ENCODE data around the gene ARHGAP26. TPM values are rescaled to one million over a fixed set of nuclear protein-coding genes. Genes with fewer than 3 reads are reported as not detected.

Gene ARHGAP26
- total RNA-seq, 4 donors from 2014 or later = 12.4 to 49.5 (median 31.8) TPM

DNA sequence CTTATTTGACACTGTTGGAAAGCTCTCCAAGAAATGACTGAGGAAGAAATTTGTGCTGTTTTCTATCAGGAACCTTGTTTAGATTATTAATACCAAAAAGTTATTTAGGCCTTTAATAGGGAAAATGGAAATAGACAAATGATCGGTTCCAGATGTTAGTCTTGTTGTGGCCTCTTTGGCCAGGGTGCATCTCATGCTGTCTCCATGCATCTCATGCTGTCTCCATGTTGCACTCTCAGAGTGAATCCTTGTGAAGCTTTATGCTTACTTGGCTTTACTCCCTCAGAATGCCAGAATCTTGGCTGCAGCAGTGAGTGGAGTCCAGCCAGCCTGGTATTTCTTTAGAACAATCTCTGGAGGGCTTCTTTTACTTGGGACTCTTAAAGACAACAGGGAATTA lies 185.5 kb downstream of the ARHGAP26 start:
- intact Hi-C loops (cut with DNase I; ENCODE audit: low total_unique reads) = no loop called here
- no peaks in the 10 kb centered on the region for H3K4me1 ChIP-seq
- no peaks in the 10 kb centered on the region for H3K9me3 ChIP-seq
- H3K27me3 ChIP-seq = no peaks in the 10 kb centered on the region
- no peak overlapping the region for H3K4me3 ChIP-seq
- H3K27ac ChIP-seq = no peak overlapping the region
- no peak for DNase-seq
- no peaks in the 10 kb centered on the region for H3K36me3 ChIP-seq
- TF ChIP-seq POLR2A (IDR thresholded peaks at IDR 0.05) = no peak
- TF ChIP-seq, protein P1, sequence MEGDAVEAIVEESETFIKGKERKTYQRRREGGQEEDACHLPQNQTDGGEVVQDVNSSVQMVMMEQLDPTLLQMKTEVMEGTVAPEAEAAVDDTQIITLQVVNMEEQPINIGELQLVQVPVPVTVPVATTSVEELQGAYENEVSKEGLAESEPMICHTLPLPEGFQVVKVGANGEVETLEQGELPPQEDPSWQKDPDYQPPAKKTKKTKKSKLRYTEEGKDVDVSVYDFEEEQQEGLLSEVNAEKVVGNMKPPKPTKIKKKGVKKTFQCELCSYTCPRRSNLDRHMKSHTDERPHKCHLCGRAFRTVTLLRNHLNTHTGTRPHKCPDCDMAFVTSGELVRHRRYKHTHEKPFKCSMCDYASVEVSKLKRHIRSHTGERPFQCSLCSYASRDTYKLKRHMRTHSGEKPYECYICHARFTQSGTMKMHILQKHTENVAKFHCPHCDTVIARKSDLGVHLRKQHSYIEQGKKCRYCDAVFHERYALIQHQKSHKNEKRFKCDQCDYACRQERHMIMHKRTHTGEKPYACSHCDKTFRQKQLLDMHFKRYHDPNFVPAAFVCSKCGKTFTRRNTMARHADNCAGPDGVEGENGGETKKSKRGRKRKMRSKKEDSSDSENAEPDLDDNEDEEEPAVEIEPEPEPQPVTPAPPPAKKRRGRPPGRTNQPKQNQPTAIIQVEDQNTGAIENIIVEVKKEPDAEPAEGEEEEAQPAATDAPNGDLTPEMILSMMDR (IDR thresholded peaks at IDR 0.05) = no peak

- H3K36me3 ChIP-seq = no peaks in the 10 kb centered on the region
- no peaks in the 10 kb centered on the region for H3K27me3 ChIP-seq
- DNase-seq = no peak
- H3K4me1 ChIP-seq = no peaks in the 10 kb centered on the region
- intact Hi-C loops (cut with DNase I; ENCODE audit: low total_unique reads) = no loop called here
- no peaks in the 10 kb centered on the region for H3K9me3 ChIP-seq
- H3K27ac ChIP-seq = no peak overlapping the region
- TF ChIP-seq POLR2A (IDR thresholded peaks at IDR 0.05) = no peak
- TF ChIP-seq, protein P1 (IDR thresholded peaks at IDR 0.05) = no peak
- no peak overlapping the region for H3K4me3 ChIP-seq
These were observed 187.4 kb downstream of the ARHGAP26 start for GRCh38 chr5:142957528-142957927.

GRCh38 chr5:142958944-142959682 lies 188.9 kb downstream of the ARHGAP26 start:
- H3K36me3 ChIP-seq = no peaks in the 10 kb centered on the region
- intact Hi-C loops (cut with DNase I; ENCODE audit: low total_unique reads) = no loop called here
- DNase-seq = no peak

DNA sequence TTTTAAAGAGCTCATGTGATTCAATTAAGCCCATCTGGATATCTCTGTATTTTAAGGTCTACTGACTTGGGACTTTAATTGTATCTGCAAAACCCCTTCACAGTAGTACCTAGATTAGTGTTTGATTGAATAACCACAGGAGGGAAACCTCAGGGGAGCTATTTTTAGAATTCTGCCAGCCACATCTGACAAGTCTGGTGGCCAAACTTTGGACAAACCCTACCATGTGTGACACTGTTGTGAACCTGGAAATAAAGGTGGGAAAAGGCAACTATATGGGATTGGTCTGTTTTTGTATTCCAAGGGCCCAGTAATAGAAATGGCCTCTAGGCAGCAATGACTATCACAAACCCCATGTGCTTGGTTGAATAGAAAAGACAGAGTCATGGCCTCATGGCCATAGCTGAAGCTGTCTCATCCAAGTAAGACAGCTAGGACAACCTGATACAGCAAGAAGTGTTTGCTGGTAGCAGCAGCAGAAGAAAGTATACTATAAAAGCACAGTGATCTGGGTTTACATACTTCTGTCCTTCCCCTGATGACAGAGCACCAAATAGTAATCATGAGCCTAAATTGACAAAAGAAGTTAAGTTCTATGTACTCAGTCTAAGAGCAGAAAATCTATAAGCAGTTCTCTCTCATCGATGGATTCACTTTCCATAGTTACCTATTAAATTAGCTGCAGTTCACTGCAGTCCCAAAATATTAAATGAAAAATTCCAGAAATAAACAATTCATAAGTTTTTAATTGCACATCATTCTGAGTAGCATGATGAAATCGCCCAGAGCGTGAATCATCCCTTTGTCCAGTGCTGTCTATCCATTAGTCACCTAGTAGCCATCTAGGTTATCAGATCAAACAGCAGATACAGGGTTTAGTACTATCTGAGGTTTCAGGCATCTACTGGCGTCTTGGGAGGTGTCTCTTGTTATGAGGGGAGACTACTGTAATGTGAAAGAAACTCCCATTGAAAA lies 189.8 kb downstream of the ARHGAP26 start:
- TF ChIP-seq POLR2A (IDR thresholded peaks at IDR 0.05) = no peak
- TF ChIP-seq, protein P1 (IDR thresholded peaks at IDR 0.05) = no peak
- no peak for DNase-seq
- Histone ChIP-seq H3K36me3 (no peaks in the 10 kb centered on the region), H3K9me3 (no peaks in the 10 kb centered on the region), H3K4me3 (no peak overlapping the region), H3K27ac (no peak overlapping the region), H3K4me1 (no peaks in the 10 kb centered on the region), H3K27me3 (no peaks in the 10 kb centered on the region)
- intact Hi-C loops (cut with DNase I; ENCODE audit: low total_unique reads) = no loop called here

More at GRCh38 chr5:142958944-142959682, 188.9 kb downstream of the ARHGAP26 start:
- Histone ChIP-seq H3K4me3 (no peak overlapping the region), H3K9me3 (no peaks in the 10 kb centered on the region), H3K27ac (no peak overlapping the region), H3K27me3 (no peaks in the 10 kb centered on the region), H3K4me1 (no peaks in the 10 kb centered on the region)
- TF ChIP-seq, protein P1 (IDR thresholded peaks at IDR 0.05) = no peak
- no peak for TF ChIP-seq POLR2A (IDR thresholded peaks at IDR 0.05)
